ENCODE measurements around the gene YEATS2.

- TF ChIP-seq CTCF (IDR thresholded peaks at IDR 0.05) (no peak), POLR2AphosphoS5 (IDR thresholded peaks at IDR 0.05) (peak in 1 of 3 donors; percentile 5), EP300 (IDR thresholded peaks at IDR 0.05) (no peak), POLR2A (IDR thresholded peaks at IDR 0.05) (no peak)
These were observed 8.7 kb upstream of the YEATS2 start for GRCh38 chr3:183688874-183689273.

Measured in stomach (tissue), 4 donors.